Adrenal gland (tissue), 5 donors: ENCODE data around the gene OPA1.

Experiments
- POLR2A ChIP-seq, 2 donors: fragments of 450-650 bp; IDR thresholded peaks; one replicate each; pipeline ENCODE4 v1.6.1; 2017; ENCODE audit warnings: antibody characterized with exemption in 2 of 2, mild to moderate bottlenecking in 2 of 2, moderate library complexity in 1 of 2
- TF ChIP-seq, protein P1 (sequence below), 6 experiments: fragments of 450-650 bp in 4 of 6; fragments of 200-600 bp in 2 of 6; sonication (generic) in 1 of 6; IDR thresholded peaks; 1 replicate in 5 of 6; 2 replicates in 1 of 6; pipeline versions ENCODE4 v1.5.1 to v1.8.0; 2016 to 2021; ENCODE audit warnings: antibody characterized with exemption in 6 of 6, mild to moderate bottlenecking in 2 of 6, moderate library complexity in 1 of 6
- donor health status: DM: no; HTN: no; CAD: no.

DNA sequence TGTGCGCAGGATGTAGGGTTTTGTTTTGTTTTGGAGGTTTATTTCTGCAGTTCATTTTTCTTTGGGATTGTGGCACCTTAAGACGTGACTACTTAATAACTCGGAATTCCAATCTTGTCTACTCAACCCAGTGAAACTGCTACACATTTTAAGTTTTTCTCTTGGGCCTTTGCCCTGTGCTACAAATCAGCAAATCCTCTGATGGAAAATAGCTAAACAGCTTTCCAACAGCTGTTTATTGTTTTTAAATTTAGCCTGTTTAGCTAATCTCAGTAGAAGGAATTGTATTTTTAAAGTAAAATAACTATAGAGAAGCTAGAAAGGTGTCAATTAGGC is 48.4 kb downstream of the OPA1 start:
- TF ChIP-seq, protein P1, sequence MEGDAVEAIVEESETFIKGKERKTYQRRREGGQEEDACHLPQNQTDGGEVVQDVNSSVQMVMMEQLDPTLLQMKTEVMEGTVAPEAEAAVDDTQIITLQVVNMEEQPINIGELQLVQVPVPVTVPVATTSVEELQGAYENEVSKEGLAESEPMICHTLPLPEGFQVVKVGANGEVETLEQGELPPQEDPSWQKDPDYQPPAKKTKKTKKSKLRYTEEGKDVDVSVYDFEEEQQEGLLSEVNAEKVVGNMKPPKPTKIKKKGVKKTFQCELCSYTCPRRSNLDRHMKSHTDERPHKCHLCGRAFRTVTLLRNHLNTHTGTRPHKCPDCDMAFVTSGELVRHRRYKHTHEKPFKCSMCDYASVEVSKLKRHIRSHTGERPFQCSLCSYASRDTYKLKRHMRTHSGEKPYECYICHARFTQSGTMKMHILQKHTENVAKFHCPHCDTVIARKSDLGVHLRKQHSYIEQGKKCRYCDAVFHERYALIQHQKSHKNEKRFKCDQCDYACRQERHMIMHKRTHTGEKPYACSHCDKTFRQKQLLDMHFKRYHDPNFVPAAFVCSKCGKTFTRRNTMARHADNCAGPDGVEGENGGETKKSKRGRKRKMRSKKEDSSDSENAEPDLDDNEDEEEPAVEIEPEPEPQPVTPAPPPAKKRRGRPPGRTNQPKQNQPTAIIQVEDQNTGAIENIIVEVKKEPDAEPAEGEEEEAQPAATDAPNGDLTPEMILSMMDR (IDR thresholded peaks at IDR 0.05): no peak
- no peak for TF ChIP-seq POLR2A (IDR thresholded peaks at IDR 0.05)
